ENCODE results near the gene NCK2. TPM values are rescaled to one million over a fixed set of nuclear protein-coding genes. Genes with fewer than 3 reads are reported as not detected.

NCK2 gene
- total and polyA plus RNA-seq, 2 of the 13 experiments (the other 11 are each of a cell fraction or from before 2014, with no cell fraction given), result 14.8 to 23.5 TPM

DNA sequence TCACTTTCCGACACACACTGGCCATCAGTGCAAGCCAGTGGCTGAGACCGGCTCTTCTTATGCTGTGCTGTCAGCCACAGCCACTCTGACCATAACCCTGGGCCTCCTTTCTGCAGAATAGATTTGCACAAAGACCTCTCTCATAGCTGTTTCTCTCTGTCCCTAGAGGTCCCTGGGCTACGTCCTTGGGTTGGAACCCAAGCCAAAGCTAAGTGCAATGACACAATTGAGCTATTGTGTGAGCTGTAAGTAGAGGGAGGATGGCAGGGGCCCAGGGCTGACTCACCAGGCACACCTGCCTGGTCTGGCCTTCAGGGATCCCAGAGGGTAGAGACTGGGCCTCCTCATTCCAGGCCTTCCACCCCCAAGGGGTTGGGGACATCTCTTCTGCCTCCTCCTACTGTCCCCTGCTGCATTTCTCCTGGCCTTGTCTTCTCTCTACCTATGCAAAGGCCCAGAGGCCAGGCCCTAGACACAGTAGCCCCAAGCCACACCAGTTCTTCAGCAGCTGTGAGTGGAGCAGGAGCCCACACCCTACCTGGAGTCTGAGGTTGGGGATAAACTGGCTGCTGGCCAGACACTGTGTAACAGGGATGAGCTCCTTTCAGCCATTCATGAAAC lies 174.6 kb downstream of the NCK2 start (continued):
- TF ChIP-seq, protein P1, sequence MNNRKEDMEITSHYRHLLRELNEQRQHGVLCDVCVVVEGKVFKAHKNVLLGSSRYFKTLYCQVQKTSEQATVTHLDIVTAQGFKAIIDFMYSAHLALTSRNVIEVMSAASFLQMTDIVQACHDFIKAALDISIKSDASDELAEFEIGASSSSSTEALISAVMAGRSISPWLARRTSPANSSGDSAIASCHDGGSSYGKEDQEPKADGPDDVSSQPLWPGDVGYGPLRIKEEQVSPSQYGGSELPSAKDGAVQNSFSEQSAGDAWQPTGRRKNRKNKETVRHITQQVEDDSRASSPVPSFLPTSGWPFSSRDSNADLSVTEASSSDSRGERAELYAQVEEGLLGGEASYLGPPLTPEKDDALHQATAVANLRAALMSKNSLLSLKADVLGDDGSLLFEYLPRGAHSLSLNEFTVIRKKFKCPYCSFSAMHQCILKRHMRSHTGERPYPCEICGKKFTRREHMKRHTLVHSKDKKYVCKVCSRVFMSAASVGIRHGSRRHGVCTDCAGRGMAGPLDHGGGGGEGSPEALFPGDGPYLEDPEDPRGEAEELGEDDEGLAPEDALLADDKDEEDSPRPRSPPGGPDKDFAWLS (CRISPR knock-in tag; IDR thresholded peaks at IDR 0.05; ENCODE audit: borderline replicate concordance), result 0 out of 2 replicates have a peak, but pooled peaks have one; percentile 17
- TF ChIP-seq GLI4 (CRISPR knock-in tag; IDR thresholded peaks at IDR 0.05; ENCODE audit: borderline replicate concordance) (no peak), ZZZ3 (CRISPR knock-in tag; IDR thresholded peaks at IDR 0.05; ENCODE audit: borderline replicate concordance) (no peak), EED (CRISPR knock-in tag; IDR thresholded peaks at IDR 0.05) (no peak), SNAI1 (CRISPR knock-in tag; IDR thresholded peaks at IDR 0.05; ENCODE audit: borderline replicate concordance) (0 out of 2 replicates have a peak, but pooled peaks have one; percentile 48), ZFY (CRISPR knock-in tag; IDR thresholded peaks at IDR 0.05) (peak; percentile 75), HNRNPL (IDR thresholded peaks at IDR 0.05; ENCODE audit: low read depth, low read length) (0 out of 2 replicates have a peak, but pooled peaks have one; percentile 15), HCFC1 (IDR thresholded peaks at IDR 0.05; ENCODE audit: low read depth, low read length) (0 out of 2 replicates have a peak, but pooled peaks have one; percentile 16)
- TF ChIP-seq, protein P2, sequence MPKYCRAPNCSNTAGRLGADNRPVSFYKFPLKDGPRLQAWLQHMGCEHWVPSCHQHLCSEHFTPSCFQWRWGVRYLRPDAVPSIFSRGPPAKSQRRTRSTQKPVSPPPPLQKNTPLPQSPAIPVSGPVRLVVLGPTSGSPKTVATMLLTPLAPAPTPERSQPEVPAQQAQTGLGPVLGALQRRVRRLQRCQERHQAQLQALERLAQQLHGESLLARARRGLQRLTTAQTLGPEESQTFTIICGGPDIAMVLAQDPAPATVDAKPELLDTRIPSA (CRISPR knock-in tag; IDR thresholded peaks at IDR 0.05; ENCODE audit: borderline replicate concordance), result no peak
- TF ChIP-seq, protein P3, sequence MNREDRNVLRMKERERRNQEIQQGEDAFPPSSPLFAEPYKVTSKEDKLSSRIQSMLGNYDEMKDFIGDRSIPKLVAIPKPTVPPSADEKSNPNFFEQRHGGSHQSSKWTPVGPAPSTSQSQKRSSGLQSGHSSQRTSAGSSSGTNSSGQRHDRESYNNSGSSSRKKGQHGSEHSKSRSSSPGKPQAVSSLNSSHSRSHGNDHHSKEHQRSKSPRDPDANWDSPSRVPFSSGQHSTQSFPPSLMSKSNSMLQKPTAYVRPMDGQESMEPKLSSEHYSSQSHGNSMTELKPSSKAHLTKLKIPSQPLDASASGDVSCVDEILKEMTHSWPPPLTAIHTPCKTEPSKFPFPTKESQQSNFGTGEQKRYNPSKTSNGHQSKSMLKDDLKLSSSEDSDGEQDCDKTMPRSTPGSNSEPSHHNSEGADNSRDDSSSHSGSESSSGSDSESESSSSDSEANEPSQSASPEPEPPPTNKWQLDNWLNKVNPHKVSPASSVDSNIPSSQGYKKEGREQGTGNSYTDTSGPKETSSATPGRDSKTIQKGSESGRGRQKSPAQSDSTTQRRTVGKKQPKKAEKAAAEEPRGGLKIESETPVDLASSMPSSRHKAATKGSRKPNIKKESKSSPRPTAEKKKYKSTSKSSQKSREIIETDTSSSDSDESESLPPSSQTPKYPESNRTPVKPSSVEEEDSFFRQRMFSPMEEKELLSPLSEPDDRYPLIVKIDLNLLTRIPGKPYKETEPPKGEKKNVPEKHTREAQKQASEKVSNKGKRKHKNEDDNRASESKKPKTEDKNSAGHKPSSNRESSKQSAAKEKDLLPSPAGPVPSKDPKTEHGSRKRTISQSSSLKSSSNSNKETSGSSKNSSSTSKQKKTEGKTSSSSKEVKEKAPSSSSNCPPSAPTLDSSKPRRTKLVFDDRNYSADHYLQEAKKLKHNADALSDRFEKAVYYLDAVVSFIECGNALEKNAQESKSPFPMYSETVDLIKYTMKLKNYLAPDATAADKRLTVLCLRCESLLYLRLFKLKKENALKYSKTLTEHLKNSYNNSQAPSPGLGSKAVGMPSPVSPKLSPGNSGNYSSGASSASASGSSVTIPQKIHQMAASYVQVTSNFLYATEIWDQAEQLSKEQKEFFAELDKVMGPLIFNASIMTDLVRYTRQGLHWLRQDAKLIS (CRISPR knock-in tag; IDR thresholded peaks at IDR 0.05), result no peak; the same call in 1 of the 2 replicates
- TF ChIP-seq, protein P4, sequence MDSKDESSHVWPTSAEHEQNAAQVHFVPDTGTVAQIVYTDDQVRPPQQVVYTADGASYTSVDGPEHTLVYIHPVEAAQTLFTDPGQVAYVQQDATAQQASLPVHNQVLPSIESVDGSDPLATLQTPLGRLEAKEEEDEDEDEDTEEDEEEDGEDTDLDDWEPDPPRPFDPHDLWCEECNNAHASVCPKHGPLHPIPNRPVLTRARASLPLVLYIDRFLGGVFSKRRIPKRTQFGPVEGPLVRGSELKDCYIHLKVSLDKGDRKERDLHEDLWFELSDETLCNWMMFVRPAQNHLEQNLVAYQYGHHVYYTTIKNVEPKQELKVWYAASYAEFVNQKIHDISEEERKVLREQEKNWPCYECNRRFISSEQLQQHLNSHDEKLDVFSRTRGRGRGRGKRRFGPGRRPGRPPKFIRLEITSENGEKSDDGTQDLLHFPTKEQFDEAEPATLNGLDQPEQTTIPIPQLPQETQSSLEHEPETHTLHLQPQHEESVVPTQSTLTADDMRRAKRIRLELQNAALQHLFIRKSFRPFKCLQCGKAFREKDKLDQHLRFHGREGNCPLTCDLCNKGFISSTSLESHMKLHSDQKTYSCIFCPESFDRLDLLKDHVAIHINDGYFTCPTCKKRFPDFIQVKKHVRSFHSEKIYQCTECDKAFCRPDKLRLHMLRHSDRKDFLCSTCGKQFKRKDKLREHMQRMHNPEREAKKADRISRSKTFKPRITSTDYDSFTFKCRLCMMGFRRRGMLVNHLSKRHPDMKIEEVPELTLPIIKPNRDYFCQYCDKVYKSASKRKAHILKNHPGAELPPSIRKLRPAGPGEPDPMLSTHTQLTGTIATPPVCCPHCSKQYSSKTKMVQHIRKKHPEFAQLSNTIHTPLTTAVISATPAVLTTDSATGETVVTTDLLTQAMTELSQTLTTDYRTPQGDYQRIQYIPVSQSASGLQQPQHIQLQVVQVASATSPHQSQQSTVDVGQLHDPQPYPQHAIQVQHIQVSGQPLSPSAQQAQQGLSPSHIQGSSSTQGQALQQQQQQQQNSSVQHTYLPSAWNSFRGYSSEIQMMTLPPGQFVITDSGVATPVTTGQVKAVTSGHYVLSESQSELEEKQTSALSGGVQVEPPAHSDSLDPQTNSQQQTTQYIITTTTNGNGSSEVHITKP (CRISPR knock-in tag; IDR thresholded peaks at IDR 0.05; ENCODE audit: low read depth), result peak; percentile 85
- TF ChIP-seq, protein P5, sequence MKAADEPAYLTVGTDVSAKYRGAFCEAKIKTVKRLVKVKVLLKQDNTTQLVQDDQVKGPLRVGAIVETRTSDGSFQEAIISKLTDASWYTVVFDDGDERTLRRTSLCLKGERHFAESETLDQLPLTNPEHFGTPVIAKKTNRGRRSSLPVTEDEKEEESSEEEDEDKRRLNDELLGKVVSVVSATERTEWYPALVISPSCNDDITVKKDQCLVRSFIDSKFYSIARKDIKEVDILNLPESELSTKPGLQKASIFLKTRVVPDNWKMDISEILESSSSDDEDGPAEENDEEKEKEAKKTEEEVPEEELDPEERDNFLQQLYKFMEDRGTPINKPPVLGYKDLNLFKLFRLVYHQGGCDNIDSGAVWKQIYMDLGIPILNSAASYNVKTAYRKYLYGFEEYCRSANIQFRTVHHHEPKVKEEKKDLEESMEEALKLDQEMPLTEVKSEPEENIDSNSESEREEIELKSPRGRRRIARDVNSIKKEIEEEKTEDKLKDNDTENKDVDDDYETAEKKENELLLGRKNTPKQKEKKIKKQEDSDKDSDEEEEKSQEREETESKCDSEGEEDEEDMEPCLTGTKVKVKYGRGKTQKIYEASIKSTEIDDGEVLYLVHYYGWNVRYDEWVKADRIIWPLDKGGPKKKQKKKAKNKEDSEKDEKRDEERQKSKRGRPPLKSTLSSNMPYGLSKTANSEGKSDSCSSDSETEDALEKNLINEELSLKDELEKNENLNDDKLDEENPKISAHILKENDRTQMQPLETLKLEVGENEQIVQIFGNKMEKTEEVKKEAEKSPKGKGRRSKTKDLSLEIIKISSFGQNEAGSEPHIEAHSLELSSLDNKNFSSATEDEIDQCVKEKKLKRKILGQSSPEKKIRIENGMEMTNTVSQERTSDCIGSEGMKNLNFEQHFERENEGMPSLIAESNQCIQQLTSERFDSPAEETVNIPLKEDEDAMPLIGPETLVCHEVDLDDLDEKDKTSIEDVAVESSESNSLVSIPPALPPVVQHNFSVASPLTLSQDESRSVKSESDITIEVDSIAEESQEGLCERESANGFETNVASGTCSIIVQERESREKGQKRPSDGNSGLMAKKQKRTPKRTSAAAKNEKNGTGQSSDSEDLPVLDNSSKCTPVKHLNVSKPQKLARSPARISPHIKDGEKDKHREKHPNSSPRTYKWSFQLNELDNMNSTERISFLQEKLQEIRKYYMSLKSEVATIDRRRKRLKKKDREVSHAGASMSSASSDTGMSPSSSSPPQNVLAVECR (CRISPR knock-in tag; IDR thresholded peaks at IDR 0.05; ENCODE audit: borderline replicate concordance), result peak; percentile 66; the same call in 1 of the 2 replicates

All from HepG2 (cell line).